Lower lobe of right lung (tissue), 2 donors: ENCODE data around the gene DGCR2. TPM values are rescaled to one million over a fixed set of nuclear protein-coding genes. Genes with fewer than 3 reads are reported as not detected.

ENCODE experiments used
- ATAC-seq, 2 donors: fragments of 200-7000 bp; cut with Tn5 transposase; one replicate each; pipeline ENCODE4 v1.9.1; 2020 to 2022; ENCODE audit warnings: mild to moderate bottlenecking in 2 of 2, moderate library complexity in 2 of 2
- DNase-seq: peaks from one replicate; pipeline ENCODE4 v3.0.0-alpha.2; 2020
- H3K27ac ChIP-seq: fragments of 200-600 bp; one replicate; pipeline ENCODE4 v1.8.0; 2022
- H3K27me3 ChIP-seq: fragments of 200-600 bp; one replicate; pipeline ENCODE4 v1.8.0; 2022; ENCODE audit warnings: low read depth
- H3K36me3 ChIP-seq: fragments of 200-600 bp; one replicate; pipeline ENCODE4 v1.8.0; 2022; ENCODE audit warnings: mild to moderate bottlenecking
- H3K4me1 ChIP-seq: fragments of 200-600 bp; one replicate; pipeline ENCODE4 v1.8.0; 2022
- H3K4me3 ChIP-seq: fragments of 200-600 bp; one replicate; pipeline ENCODE4 v1.8.0; 2022; ENCODE audit warnings: mild to moderate bottlenecking
- H3K9me3 ChIP-seq: fragments of 200-600 bp; one replicate; pipeline ENCODE4 v1.8.0; 2022
- intact Hi-C: fragments of 100-400 bp; cut with DNase I; formaldehyde crosslinking; loops from one replicate; pipeline ENCODE4 v1.11.0; 2022
- total RNA-seq: library from RNA; stranded (reverse); fragmentation: NEBNext Ultra II Directional; extraction: Animal tissue kit (Norgen Biotek cat#: 25700); gene quantifications from one replicate; pipeline ENCODE4 v1.2.1, GENCODE V29; 2021
- TF ChIP-seq, protein P1 (sequence below): fragments of 200-600 bp; IDR thresholded peaks from one replicate; pipeline ENCODE4 v1.8.0; 2022; ENCODE audit warnings: antibody characterized with exemption, mild to moderate bottlenecking
- donor health status: DM: no; HTN: yes; CAD: no; lungs with severe emphysema.

Gene DGCR2
- total RNA-seq, 1 donor from 2014 or later: 62.9 TPM

DNA sequence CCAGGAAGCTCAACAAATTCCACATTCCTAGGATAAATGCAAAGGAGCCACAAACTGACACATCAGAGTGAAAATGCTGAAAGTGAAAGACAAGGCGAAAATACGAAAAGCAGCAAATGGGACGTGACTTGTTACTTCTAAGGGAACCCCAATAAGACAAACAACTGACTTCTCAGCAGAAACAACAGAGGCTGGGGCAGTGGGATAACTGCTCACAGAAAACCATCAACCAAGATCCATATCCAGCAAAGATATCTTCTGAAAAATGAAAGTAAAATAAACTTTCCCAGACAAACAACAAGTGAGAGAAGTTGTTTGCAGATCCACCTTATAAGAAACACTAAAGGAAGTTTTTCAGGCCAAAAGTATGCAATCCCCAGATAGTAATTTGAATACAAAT lies 72.1 kb downstream of the DGCR2 start:
- intact Hi-C loops: no loop called here
- H3K27ac ChIP-seq: no peak overlapping the region
- H3K4me1 ChIP-seq: no peaks in the 10 kb centered on the region
- H3K4me3 ChIP-seq: no peak overlapping the region
- no peaks in the 10 kb centered on the region for H3K27me3 ChIP-seq
- DNase-seq (no peak), ATAC-seq (no peak)
- no peaks in the 10 kb centered on the region for H3K9me3 ChIP-seq
- H3K36me3 ChIP-seq: peaks cover 99% of the 10 kb centered on the region
- TF ChIP-seq, protein P1, sequence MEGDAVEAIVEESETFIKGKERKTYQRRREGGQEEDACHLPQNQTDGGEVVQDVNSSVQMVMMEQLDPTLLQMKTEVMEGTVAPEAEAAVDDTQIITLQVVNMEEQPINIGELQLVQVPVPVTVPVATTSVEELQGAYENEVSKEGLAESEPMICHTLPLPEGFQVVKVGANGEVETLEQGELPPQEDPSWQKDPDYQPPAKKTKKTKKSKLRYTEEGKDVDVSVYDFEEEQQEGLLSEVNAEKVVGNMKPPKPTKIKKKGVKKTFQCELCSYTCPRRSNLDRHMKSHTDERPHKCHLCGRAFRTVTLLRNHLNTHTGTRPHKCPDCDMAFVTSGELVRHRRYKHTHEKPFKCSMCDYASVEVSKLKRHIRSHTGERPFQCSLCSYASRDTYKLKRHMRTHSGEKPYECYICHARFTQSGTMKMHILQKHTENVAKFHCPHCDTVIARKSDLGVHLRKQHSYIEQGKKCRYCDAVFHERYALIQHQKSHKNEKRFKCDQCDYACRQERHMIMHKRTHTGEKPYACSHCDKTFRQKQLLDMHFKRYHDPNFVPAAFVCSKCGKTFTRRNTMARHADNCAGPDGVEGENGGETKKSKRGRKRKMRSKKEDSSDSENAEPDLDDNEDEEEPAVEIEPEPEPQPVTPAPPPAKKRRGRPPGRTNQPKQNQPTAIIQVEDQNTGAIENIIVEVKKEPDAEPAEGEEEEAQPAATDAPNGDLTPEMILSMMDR: no peak

DNA sequence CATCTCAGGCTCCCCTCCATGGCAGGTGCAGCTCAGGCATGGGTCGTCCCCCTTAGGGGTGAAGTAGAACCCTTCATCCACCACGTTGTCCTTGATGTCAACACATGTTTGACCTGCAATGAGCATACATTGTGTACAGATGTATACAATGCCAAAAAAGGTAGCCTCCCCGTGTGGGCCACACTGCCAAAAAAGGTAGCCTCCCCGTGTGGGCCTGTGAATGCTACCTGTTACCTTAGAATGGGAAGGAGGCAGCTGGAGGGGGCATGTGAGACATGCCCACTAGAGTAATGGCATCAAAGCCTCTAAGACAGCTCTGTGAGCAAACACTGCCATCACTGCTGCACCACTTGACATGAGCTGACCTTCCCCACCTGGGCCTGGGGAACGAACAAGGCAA lies 73.7 kb downstream of the DGCR2 start:
- H3K4me1 ChIP-seq: no peaks in the 10 kb centered on the region
- H3K4me3 ChIP-seq: no peak overlapping the region
- peaks cover 99% of the 10 kb centered on the region for H3K36me3 ChIP-seq
- no peak for ATAC-seq
- H3K27ac ChIP-seq: no peak overlapping the region
- DNase-seq: no peak
- TF ChIP-seq, protein P1: no peak
- H3K27me3 ChIP-seq: no peaks in the 10 kb centered on the region
- no peaks in the 10 kb centered on the region for H3K9me3 ChIP-seq
- intact Hi-C loops: no loop called here

DNA sequence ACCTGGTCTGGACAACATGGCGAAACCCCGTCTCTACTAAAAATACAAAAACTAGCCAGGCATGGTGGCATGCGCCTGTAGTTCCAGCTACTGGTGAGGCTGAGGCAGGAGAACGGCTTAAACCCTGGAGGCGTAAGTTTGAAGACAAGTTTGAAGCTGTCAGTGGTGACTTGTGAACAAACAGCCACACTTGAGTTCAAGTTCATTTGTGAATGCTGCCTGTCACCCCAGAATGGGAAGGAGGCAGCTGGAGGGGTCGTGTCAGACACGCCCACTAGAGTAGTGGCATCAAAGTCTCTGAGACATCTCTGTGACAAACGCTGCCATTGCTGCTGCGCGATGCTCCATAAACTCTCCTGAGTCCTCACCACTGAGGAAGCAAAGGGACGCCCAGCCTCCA lies 74.2 kb downstream of the DGCR2 start:
- H3K9me3 ChIP-seq: no peaks in the 10 kb centered on the region
- DNase-seq (no peak), ATAC-seq (no peak)
- H3K27ac ChIP-seq: no peak overlapping the region
- no peak overlapping the region for H3K4me3 ChIP-seq
- intact Hi-C loops: no loop called here
- no peaks in the 10 kb centered on the region for H3K27me3 ChIP-seq
- no peaks in the 10 kb centered on the region for H3K4me1 ChIP-seq
- H3K36me3 ChIP-seq: peaks cover 99% of the 10 kb centered on the region
- TF ChIP-seq, protein P1: no peak

DNA sequence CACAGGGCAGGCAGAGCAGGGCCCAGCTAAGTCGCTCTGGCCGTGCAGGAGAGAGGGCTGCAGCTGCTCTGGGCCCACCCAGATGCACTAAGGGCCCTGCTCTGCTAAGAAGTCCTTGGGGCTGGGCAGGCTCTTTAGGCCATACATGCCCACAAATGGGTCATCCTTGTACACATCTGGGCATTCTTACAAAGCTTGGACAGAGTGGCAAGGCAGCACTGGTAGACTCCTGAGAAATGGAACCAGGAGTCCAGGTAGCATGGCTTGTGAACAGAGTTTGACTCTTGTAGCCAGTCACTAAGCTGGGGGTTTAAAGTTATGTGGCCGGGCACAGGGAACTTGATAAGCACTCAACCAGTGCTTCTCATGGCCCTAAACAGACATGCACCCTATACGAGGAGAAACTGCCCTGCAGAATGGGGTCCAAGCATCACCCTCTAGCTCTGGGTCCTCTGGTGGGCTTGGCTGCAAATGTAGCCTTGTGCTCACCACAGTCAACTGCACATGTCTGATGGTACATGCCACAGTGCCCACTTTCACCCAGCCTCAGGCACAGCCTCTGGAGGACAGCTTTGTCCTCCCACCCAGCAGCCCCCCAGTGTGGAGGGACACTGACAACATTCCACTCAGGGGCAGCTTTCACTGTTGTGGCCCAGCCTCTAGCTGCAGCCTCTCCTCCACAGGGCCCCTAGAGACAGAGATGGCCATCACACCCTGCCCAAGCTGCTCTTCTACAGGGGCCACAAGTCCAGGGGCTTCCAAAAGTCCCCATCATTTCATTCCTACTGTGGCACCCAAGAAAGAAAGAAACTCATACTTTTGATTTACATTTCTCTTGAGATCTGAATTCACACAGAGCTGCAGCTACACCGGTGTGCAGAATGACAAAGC lies 75.2 kb downstream of the DGCR2 start:
- peaks cover 100% of the 10 kb centered on the region for H3K36me3 ChIP-seq

DNA sequence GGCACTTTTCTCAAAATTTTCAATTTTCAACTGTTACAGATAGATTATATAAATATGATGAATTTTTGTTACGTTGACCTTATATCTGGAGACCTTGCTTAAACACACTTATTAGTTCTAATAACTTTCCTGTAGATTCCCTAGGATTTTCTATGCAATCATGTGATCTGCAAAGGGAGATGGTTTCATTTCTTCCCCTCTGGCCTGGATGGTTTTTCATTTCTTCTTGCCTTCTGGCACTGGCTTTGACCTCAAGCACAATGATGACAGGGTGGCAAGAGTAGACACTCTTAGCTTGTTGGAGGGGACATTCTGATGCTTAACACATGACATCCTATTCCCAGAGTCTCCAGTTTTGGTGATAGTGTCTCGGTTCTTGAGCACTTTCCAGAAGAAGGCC lies 75.9 kb downstream of the DGCR2 start:
- ATAC-seq (no peak), DNase-seq (no peak)
- H3K4me1 ChIP-seq: no peaks in the 10 kb centered on the region
- TF ChIP-seq, protein P1: no peak
- no peak overlapping the region for H3K4me3 ChIP-seq
- H3K27me3 ChIP-seq: no peaks in the 10 kb centered on the region
- H3K9me3 ChIP-seq: no peaks in the 10 kb centered on the region
- no peak overlapping the region for H3K27ac ChIP-seq
- peaks cover 100% of the 10 kb centered on the region for H3K36me3 ChIP-seq
- intact Hi-C loops: no loop called here

More for the DNA sequence above, 75.2 kb downstream of the DGCR2 start:
- no peak for ATAC-seq
- Histone ChIP-seq H3K27ac (no peak overlapping the region), H3K9me3 (no peaks in the 10 kb centered on the region), H3K4me1 (no peaks in the 10 kb centered on the region), H3K27me3 (no peaks in the 10 kb centered on the region), H3K4me3 (no peak overlapping the region)
- peak; percentile 4 for DNase-seq
- TF ChIP-seq, protein P1: no peak
- intact Hi-C loops: no loop called here
